Stimulated activated CD4-positive, alpha-beta T cell treated with anti-CD3 and anti-CD28 coated beads, Interleukin-12 subunit alpha, Interleukin-12 subunit beta, amount 100 ng/mL, for 48 hours (primary cell): Measurements from ENCODE around the gene DDX54.

Experiments used
- DNase-seq, 3 donors: peaks; one replicate each; pipeline ENCODE4 v3.0.0-alpha.2; 2020; ENCODE audit warnings: low read depth in 2 of 3, low spot score in 1 of 3

The DDX54 gene

GRCh38 chr12:113164014-113164413, 21.3 kb downstream of the DDX54 start:
- DNase-seq, result no peak

- DNase-seq, result no peak
Observed at GRCh38 chr12:113163030-113163360, 22.3 kb downstream of the DDX54 start.

- DNase-seq, result no peak
Observed at GRCh38 chr12:113162102-113163029, 22.9 kb downstream of the DDX54 start.

GRCh38 chr12:113161415-113162016, 23.8 kb downstream of the DDX54 start:
- peak in 1 of 3 donors; percentile 15 for DNase-seq

GRCh38 chr12:113159937-113160336, 25.3 kb downstream of the DDX54 start:
- DNase-seq, result no peak

GRCh38 chr12:113158439-113159203, 26.7 kb downstream of the DDX54 start:
- no peak for DNase-seq

- DNase-seq, result no peak
Observed at GRCh38 chr12:113157218-113157859, 27.9 kb downstream of the DDX54 start.

- no peak for DNase-seq
Observed at GRCh38 chr12:113155646-113156045, 29.6 kb downstream of the DDX54 start.

- DNase-seq, result no peak
Observed at GRCh38 chr12:113155060-113155459, 30.2 kb downstream of the DDX54 start.

- no peak for DNase-seq
Observed at GRCh38 chr12:113154351-113154973, 30.8 kb downstream of the DDX54 start.

GRCh38 chr12:113152835-113153814, 32.2 kb downstream of the DDX54 start:
- DNase-seq, result peak; percentile 38 to 57 (median 53)

GRCh38 chr12:113152196-113152834, 33.0 kb downstream of the DDX54 start:
- no peak for DNase-seq

GRCh38 chr12:113151655-113152054, 33.6 kb downstream of the DDX54 start:
- no peak for DNase-seq

GRCh38 chr12:113149361-113150150, 35.7 kb downstream of the DDX54 start, which contains the start of gene CFAP73:
Gene CFAP73 (plus strand): TSS chr12:113149724. CDS start chr12:113149858, 134 bp downstream.
- DNase-seq, result no peak

GRCh38 chr12:113146999-113147398, 38.3 kb downstream of the DDX54 start:
- no peak for DNase-seq

- DNase-seq, result no peak
Observed at GRCh38 chr12:113145720-113146551, 39.3 kb downstream of the DDX54 start.

GRCh38 chr12:113144806-113145205, 40.5 kb downstream of the DDX54 start:
- no peak for DNase-seq
